ENCODE results near the gene CHRNA1. TPM values are rescaled to one million over a fixed set of nuclear protein-coding genes. Genes with fewer than 3 reads are reported as not detected.

Gene CHRNA1
- total RNA-seq, 4 donors from 2014 or later: not detected

DNA sequence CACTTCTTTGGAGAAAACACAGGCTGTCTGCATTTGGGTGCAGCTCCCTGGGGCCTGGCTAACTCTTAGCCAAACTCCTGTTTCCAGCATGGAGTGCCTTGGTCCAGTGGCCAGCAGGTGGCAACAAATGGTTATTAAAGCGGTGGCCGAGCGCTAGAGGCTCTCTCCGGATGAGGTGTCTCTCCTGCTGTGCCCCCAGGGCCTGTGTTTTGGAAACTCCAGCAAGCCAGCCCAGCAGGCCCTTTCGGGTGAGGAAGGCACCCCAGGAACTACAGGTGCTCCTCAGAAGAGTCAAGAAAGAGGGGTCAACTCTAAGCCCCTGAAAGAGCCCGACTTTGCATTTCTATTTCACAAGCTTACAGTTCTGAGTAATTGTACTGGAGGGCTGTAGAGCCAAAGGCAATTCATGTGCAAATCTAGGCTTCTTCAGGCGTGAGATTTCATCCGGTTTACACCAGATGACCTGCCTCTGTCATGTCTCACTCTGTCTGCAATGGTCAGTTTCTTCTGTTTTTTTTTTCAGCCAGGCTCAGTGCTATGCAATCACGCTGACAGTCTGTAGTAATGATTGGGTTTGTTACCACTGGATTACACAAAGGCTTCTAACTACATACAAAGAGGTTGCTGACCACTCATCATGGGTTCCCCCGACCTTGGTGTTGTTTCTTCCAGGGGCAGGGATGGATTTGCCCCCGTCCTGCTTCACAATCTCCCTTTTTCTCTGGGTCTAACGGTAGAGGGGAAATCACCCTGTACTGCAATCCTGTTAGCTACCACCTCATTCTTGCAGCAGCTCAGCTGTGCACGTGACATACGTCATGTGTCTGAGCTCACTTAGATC is 7.6 kb upstream of the CHRNA1 start:
- TF ChIP-seq EP300 (IDR thresholded peaks at IDR 0.05): no peak
- TF ChIP-seq POLR2AphosphoS5 (IDR thresholded peaks at IDR 0.05): peak; percentile 25
- TF ChIP-seq, protein P1, sequence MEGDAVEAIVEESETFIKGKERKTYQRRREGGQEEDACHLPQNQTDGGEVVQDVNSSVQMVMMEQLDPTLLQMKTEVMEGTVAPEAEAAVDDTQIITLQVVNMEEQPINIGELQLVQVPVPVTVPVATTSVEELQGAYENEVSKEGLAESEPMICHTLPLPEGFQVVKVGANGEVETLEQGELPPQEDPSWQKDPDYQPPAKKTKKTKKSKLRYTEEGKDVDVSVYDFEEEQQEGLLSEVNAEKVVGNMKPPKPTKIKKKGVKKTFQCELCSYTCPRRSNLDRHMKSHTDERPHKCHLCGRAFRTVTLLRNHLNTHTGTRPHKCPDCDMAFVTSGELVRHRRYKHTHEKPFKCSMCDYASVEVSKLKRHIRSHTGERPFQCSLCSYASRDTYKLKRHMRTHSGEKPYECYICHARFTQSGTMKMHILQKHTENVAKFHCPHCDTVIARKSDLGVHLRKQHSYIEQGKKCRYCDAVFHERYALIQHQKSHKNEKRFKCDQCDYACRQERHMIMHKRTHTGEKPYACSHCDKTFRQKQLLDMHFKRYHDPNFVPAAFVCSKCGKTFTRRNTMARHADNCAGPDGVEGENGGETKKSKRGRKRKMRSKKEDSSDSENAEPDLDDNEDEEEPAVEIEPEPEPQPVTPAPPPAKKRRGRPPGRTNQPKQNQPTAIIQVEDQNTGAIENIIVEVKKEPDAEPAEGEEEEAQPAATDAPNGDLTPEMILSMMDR (IDR thresholded peaks at IDR 0.05): peak; percentile 77 to 93 (median 82)
- 11 to 20% methylated on average over 3 to 10 of the region's 14 CpGs for WGBS, 2 donors (ENCODE audit: low coverage in 1 of 2)
- no peaks in the 10 kb centered on the region for H3K36me3 ChIP-seq
- H3K4me1 ChIP-seq: peaks cover 0 to 50% (median 8%) of the 10 kb centered on the region in 3 donors
- peak overlapping the region; percentile 39 to 62 (median 48) for H3K27ac ChIP-seq
- H3K4me3 ChIP-seq: no peak overlapping the region
- H3K9me3 ChIP-seq: no peaks in the 10 kb centered on the region
- peak; percentile 89 for ATAC-seq
- H3K27me3 ChIP-seq: no peaks in the 10 kb centered on the region

DNA sequence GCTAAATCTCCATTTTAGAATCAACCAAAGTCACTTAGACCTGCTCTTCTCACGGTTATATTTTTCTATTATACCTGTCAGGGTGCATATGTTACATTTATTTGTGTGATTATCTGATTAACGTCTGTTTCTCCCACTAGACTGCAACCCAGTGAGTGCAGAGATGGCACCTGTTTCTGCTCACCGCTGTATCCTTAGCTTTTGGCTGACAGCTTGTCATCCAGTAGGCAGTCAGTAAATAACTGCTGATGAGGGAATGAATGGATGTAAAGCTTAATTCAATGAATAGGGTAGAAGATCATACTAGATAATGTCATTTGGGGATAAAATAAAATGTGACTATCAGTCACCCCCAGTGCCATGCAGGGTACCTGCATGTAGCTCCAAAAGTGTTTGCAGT is 6.9 kb upstream of the CHRNA1 start:
- Histone ChIP-seq H3K4me1 (peaks cover 0 to 44% (median 8%) of the 10 kb centered on the region in 3 donors), H3K36me3 (no peaks in the 10 kb centered on the region), H3K27ac (no peak overlapping the region), H3K27me3 (no peaks in the 10 kb centered on the region), H3K4me3 (no peak overlapping the region), H3K9me3 (no peaks in the 10 kb centered on the region)
- 61 to 69% methylated on average over 3 of the region's 3 CpGs for WGBS, 2 donors (ENCODE audit: low coverage in 1 of 2)
- no peak for ATAC-seq
- no peak for TF ChIP-seq EP300 (IDR thresholded peaks at IDR 0.05)
- no peak for TF ChIP-seq POLR2A (IDR thresholded peaks at IDR 0.05)
- TF ChIP-seq POLR2AphosphoS5 (IDR thresholded peaks at IDR 0.05): no peak
- TF ChIP-seq, protein P1 (IDR thresholded peaks at IDR 0.05): no peak

DNA sequence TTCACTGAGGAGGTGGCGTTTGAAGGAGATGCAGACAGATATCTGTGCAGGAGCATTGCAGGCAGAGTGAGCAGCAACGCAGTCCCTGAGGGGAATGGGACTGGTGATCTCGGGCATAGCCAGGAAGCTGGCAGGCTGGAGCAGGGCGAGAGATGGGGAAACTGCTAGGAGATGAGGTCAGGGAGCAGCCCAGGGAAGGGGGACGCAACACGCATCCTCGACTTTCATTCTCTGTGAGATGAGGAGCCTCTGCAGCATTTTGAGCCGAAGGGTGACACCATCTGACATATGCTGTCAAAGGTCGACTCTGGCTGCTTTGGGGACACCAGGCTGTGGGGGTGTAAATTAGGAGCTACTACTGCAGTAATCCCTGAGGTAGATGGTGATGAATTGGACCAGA is 4.3 kb upstream of the CHRNA1 start:
- TF ChIP-seq POLR2AphosphoS5 (IDR thresholded peaks at IDR 0.05) (no peak), EP300 (IDR thresholded peaks at IDR 0.05) (no peak), POLR2A (IDR thresholded peaks at IDR 0.05) (no peak)
- TF ChIP-seq, protein P1 (IDR thresholded peaks at IDR 0.05): no peak
- no peak overlapping the region for H3K27ac ChIP-seq
- no peaks in the 10 kb centered on the region for H3K27me3 ChIP-seq
- WGBS, 2 donors (ENCODE audit: low coverage in 1 of 2): 64% methylated on average over 5 to 8 of the region's 9 CpGs
- ATAC-seq: no peak
- no peaks in the 10 kb centered on the region for H3K36me3 ChIP-seq
- peaks cover 0 to 23% (median 8%) of the 10 kb centered on the region in 3 donors for H3K4me1 ChIP-seq
- H3K4me3 ChIP-seq: no peak overlapping the region
- H3K9me3 ChIP-seq: no peaks in the 10 kb centered on the region

GRCh38 chr2:174766271-174766670 is 2.0 kb upstream of the CHRNA1 start:
- TF ChIP-seq, protein P1 (IDR thresholded peaks at IDR 0.05): no peak
- TF ChIP-seq POLR2AphosphoS5 (IDR thresholded peaks at IDR 0.05) (no peak), POLR2A (IDR thresholded peaks at IDR 0.05) (no peak), EP300 (IDR thresholded peaks at IDR 0.05) (no peak)
- Histone ChIP-seq H3K27me3 (no peaks in the 10 kb centered on the region), H3K9me3 (no peaks in the 10 kb centered on the region), H3K4me3 (no peak overlapping the region), H3K4me1 (peaks cover 0 to under 1% (median 0%) of the 10 kb centered on the region in 3 donors), H3K36me3 (no peaks in the 10 kb centered on the region), H3K27ac (no peak overlapping the region)
- ATAC-seq: no peak
- 50 to 57% methylated on average over 1 of the region's 1 CpG for WGBS, 2 donors (ENCODE audit: low coverage in 1 of 2)

GRCh38 chr2:174765576-174765975 is 1.3 kb upstream of the CHRNA1 start:
- WGBS, 2 donors (ENCODE audit: low coverage in 1 of 2): 80 to 88% methylated on average over 3 to 4 of the region's 4 CpGs
- TF ChIP-seq POLR2AphosphoS5 (IDR thresholded peaks at IDR 0.05): no peak
- TF ChIP-seq POLR2A (IDR thresholded peaks at IDR 0.05): no peak
- TF ChIP-seq EP300 (IDR thresholded peaks at IDR 0.05): no peak
- TF ChIP-seq, protein P1 (IDR thresholded peaks at IDR 0.05): no peak
- no peak overlapping the region for H3K27ac ChIP-seq

More at GRCh38 chr2:174765576-174765975, 1.3 kb upstream of the CHRNA1 start:
- ATAC-seq: no peak
- Histone ChIP-seq H3K4me3 (no peak overlapping the region), H3K4me1 (no peaks in the 10 kb centered on the region), H3K36me3 (no peaks in the 10 kb centered on the region), H3K27me3 (no peaks in the 10 kb centered on the region), H3K9me3 (no peaks in the 10 kb centered on the region)
